Natural killer cell (primary cell): ENCODE measurements around the gene FADS2. TPM values are rescaled to one million over a fixed set of nuclear protein-coding genes. Genes with fewer than 3 reads are reported as not detected.

Experiments
- ATAC-seq, 3 donors: fragments of 150-1000 bp in 2 of 3; fragments of 200-7000 bp in 1 of 3; cut with Tn5 transposase; 1 replicate in 1 of 3; 2 replicates in 2 of 3; pipeline ENCODE4 v1.10.0; 2021; ENCODE audit warnings: mild to moderate bottlenecking in 2 of 3, moderate library complexity in 2 of 3
- DNase-seq, 2 donors: peaks; one replicate each; pipeline versions ENCODE4 v3.0.0 to v3.0.0-alpha.2; 2013 to 2021; ENCODE audit warnings: mixed read lengths in 1 of 2
- H3K27ac ChIP-seq: one replicate; pipeline ENCODE4 v1.5.1; 2013; ENCODE audit warnings: mild to moderate bottlenecking, low read length
- H3K27me3 ChIP-seq: one replicate; pipeline ENCODE4 v1.6.1; 2013; ENCODE audit warnings: low read length; ENCODE audit not compliant: control insufficient read depth, insufficient read depth
- H3K36me3 ChIP-seq: one replicate; pipeline ENCODE4 v1.6.1; 2013; ENCODE audit warnings: low read length; ENCODE audit not compliant: control insufficient read depth, insufficient read depth
- H3K4me1 ChIP-seq: one replicate; pipeline ENCODE4 v1.6.1; 2013; ENCODE audit warnings: low read length; ENCODE audit not compliant: control insufficient read depth, insufficient read depth
- H3K4me3 ChIP-seq: one replicate; pipeline ENCODE4 v1.5.1; 2013; ENCODE audit warnings: low read length
- H3K9me3 ChIP-seq: one replicate; pipeline ENCODE4 v1.6.1; 2013; ENCODE audit warnings: low read length; ENCODE audit not compliant: control insufficient read depth, insufficient read depth
- H3K27ac Mint-ChIP-seq, 2 donors: one replicate each; pipeline ENCODE4 v1.8.0; 2022; ENCODE audit warnings: mild to moderate bottlenecking in 2 of 2, mixed read lengths in 2 of 2, moderate library complexity in 1 of 2
- H3K27me3 Mint-ChIP-seq, 2 donors: one replicate each; pipeline ENCODE4 v1.8.0; 2022; ENCODE audit warnings: low read depth in 2 of 2, mixed read lengths in 2 of 2
- H3K36me3 Mint-ChIP-seq: one replicate; pipeline ENCODE4 v1.8.0; 2022; ENCODE audit warnings: mixed read lengths
- H3K4me1 Mint-ChIP-seq, 2 donors: one replicate each; pipeline ENCODE4 v1.8.0; 2022; ENCODE audit warnings: mixed read lengths in 2 of 2
- H3K4me3 Mint-ChIP-seq: one replicate; pipeline ENCODE4 v1.8.0; 2022; ENCODE audit warnings: mild to moderate bottlenecking, moderate library complexity, mixed read lengths
- H3K9me3 Mint-ChIP-seq, 2 donors: one replicate each; pipeline ENCODE4 v1.8.0; 2022; ENCODE audit warnings: mixed read lengths in 2 of 2
- WGBS: methylation state at CpG from one replicate; pipeline ENCODE4 v1.1.7; 2013; ENCODE audit warnings: missing lambda C conversion rate; ENCODE audit not compliant: insufficient coverage; 5-methylcytosine and 5-hydroxymethylcytosine counted together
- intact Hi-C: fragments of 100-400 bp; cut with micrococcal nuclease; formaldehyde crosslinking; loops from one replicate; pipeline ENCODE4 v1.14.2; 2022
- total RNA-seq, 4 donors: library from RNA; stranded (reverse); fragments of 120-200 nt in 1 of 4; gene quantifications; one replicate each; pipeline versions ENCODE4 v1.2.3 to v1.2.4, GENCODE V29; 2013 to 2022
- TF ChIP-seq, protein P1 (sequence below): fragments of 200-600 bp; IDR thresholded peaks from one replicate; pipeline ENCODE4 v1.8.0; 2022; ENCODE audit warnings: antibody characterized with exemption

FADS2 gene
- total RNA-seq, 3 donors from 2014 or later (not counting 1 experiment from before 2014, with no cell fraction given) = 30.4 to 52.7 (median 34.4) TPM

DNA sequence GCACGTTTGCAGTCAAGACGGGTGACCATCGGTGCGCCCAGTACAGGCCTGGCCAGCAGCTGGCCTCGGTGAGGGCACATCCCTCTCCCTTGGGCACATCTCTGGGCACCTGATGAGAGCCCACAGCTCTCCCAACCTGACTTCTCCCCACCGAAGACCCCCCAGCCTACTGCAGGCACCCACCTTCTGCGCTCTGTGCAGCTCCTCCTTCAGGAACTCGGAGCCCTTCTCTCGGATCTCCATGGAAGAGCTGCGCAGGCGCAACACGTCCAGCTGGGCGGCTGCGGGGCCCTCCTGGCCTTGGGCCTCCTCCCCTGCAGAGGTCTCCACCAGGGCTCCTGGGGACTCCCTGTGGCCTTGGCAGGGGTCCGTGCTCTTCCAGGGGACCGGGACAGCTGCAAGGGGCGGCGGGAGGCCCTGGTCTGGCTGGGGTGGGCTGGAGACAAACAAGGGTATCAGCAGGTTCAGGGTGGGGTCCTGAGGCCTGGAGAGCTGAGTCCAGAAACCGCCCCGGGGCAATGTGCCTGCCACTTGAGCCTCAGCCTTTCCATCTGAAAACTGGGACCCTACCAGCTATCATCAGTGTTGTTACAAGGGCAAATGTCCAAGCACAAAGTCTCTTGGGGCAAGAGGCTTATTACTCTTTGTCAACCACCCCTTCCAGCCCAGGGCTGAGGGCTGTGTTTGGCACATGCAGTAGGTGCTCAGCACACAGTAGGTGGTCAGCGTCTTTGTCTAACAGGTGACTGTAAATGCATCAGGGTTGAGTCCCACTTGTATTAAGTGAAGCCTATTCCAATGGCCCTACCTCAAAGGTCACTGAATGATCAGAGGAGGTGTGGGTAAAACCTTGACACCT lies 80.0 kb downstream of the FADS2 start:
- ATAC-seq (no peak), DNase-seq (no peak)
- intact Hi-C loops = no loop called here
- no peaks in the 10 kb centered on the region for H3K36me3 Mint-ChIP-seq
- no peak overlapping the region for H3K27ac Mint-ChIP-seq
- WGBS = 93% methylated on average over 21 of the region's 21 CpGs
- H3K27me3 Mint-ChIP-seq = peaks cover 0 to 10% of the 10 kb centered on the region in 2 donors
- no peaks in the 10 kb centered on the region for H3K9me3 Mint-ChIP-seq
- H3K4me1 Mint-ChIP-seq = peaks cover 0 to 6% of the 10 kb centered on the region in 2 donors
- no peak overlapping the region for H3K4me3 ChIP-seq
- H3K36me3 ChIP-seq = no peaks in the 10 kb centered on the region
- no peaks in the 10 kb centered on the region for H3K27me3 ChIP-seq
- H3K9me3 ChIP-seq = no peaks in the 10 kb centered on the region
- H3K27ac ChIP-seq = no peak overlapping the region
- H3K4me1 ChIP-seq = peaks cover 5% of the 10 kb centered on the region
- TF ChIP-seq, protein P1, sequence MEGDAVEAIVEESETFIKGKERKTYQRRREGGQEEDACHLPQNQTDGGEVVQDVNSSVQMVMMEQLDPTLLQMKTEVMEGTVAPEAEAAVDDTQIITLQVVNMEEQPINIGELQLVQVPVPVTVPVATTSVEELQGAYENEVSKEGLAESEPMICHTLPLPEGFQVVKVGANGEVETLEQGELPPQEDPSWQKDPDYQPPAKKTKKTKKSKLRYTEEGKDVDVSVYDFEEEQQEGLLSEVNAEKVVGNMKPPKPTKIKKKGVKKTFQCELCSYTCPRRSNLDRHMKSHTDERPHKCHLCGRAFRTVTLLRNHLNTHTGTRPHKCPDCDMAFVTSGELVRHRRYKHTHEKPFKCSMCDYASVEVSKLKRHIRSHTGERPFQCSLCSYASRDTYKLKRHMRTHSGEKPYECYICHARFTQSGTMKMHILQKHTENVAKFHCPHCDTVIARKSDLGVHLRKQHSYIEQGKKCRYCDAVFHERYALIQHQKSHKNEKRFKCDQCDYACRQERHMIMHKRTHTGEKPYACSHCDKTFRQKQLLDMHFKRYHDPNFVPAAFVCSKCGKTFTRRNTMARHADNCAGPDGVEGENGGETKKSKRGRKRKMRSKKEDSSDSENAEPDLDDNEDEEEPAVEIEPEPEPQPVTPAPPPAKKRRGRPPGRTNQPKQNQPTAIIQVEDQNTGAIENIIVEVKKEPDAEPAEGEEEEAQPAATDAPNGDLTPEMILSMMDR = no peak
- no peak overlapping the region for H3K4me3 Mint-ChIP-seq

DNA sequence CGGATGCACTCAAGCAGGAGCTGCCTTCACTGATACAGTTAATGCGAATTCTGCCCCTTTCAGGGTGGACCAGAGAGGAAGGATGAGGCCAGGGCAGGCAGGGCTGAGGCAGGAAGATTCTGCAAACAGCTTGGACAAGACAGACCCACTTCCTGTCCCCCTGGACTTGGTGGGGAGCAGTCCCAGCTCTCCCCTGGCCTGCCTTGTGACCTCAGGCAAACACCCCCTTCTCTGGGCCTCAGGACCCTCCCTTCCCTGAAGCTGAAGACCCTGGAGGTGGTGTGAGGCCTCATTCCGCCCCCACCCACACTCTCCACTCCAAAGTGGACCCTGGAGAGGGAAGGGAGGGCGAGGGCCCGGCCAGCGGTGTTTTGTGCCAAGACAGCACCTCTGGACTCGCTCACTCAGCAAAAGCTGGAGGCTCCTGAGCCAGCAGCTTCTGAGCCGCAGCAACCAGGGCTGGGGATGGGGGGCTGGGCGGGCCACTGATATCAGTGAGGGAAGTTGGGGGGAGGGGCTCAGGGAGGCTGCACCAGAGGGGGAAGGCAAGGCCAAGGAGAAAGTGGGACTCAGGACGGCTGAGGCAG lies 80.7 kb downstream of the FADS2 start:
- no peak for ATAC-seq
- Mint-ChIP-seq H3K4me1 (peaks cover 0 to 6% of the 10 kb centered on the region in 2 donors), H3K27ac (no peak overlapping the region), H3K36me3 (no peaks in the 10 kb centered on the region), H3K27me3 (peaks cover 0 to 10% of the 10 kb centered on the region in 2 donors), H3K9me3 (no peaks in the 10 kb centered on the region), H3K4me3 (no peak overlapping the region)
- TF ChIP-seq, protein P1 = no peak
- Histone ChIP-seq H3K27ac (no peak overlapping the region), H3K9me3 (no peaks in the 10 kb centered on the region), H3K36me3 (no peaks in the 10 kb centered on the region), H3K4me1 (peaks cover 5% of the 10 kb centered on the region), H3K27me3 (no peaks in the 10 kb centered on the region), H3K4me3 (no peak overlapping the region)
- DNase-seq = no peak
- intact Hi-C loops = no loop called here
- 86% methylated on average over 9 of the region's 10 CpGs for WGBS

DNA sequence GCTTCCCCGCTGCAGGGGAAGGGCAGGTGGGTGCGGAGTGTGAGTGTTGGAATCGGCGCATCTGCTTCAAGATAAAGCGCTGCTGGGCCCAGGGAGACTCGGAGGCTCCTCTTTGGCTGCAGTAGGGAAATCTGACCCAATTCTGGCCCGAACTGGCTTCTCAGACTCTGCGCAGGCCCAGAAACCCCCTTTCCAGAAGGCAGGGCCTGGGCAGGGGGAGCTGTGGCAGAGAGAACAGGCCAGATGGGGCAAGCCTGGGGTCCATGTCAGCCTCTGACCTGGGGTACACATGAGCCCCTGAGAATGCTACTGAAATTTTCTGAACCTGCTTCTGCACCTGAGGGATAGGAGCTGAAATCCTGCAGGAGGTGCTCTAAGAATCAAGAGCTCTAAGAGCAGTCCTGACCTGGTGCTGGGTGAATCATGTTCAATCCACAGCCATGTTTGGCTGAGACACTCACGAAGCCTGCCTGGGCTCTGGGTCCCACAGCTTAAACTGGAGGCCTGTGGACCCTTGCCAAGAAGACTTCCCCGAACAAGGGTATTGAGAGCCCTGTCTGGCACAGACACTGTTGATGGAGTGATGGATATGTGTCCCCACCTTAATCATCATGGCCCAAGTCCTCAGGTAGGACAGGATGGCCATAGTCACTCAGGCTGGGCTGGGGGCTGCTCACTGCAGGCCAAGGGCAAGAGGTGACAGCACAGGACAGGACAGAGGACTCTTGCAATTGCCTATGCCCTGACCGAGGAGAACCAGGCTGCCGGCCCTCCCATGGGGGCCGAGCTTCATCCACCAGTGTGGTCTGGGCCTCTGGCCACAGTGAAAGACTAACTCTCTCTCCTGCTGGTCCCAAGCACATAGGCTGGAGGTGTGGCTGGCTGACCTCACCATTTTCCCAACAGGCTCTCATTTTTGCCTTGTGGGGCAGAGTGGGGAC lies 82.4 kb downstream of the FADS2 start:
- ATAC-seq (no peak), DNase-seq (no peak)
- H3K9me3 ChIP-seq = no peaks in the 10 kb centered on the region
- no peak overlapping the region for H3K27ac ChIP-seq
- TF ChIP-seq, protein P1 = no peak
- H3K4me1 ChIP-seq = peaks cover 5% of the 10 kb centered on the region
- H3K27me3 Mint-ChIP-seq = peaks cover 4 to 18% of the 10 kb centered on the region in 2 donors
- no peak overlapping the region for H3K4me3 ChIP-seq
- no peaks in the 10 kb centered on the region for H3K27me3 ChIP-seq
- H3K36me3 ChIP-seq = no peaks in the 10 kb centered on the region
- intact Hi-C loops = no loop called here
- 86% methylated on average over 13 of the region's 13 CpGs for WGBS
- H3K36me3 Mint-ChIP-seq = no peaks in the 10 kb centered on the region
- H3K4me3 Mint-ChIP-seq = no peak overlapping the region
- no peaks in the 10 kb centered on the region for H3K9me3 Mint-ChIP-seq
- H3K4me1 Mint-ChIP-seq = peaks cover 0 to 6% of the 10 kb centered on the region in 2 donors
- H3K27ac Mint-ChIP-seq = no peak overlapping the region
